ENCODE data around the gene CAMK4.

DNA sequence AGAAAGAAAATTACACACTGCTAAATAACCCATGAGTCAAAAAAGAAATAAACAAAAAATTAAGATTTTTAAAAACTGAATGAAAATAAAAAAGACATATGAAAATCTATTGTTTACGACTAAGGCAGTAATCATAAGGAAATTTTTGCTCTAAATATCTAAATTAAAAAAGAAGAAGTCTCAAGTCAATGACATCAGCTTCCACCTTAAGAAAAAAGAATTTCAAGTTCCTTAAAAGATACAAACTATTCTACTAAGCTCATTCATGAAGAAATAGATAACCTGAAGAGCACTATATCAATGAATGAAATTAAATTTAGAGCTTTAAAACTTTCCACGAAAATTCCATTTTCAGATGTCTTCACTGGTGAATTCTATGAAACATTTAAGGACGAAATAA, 303.9 kb downstream of the CAMK4 start:
- TF ChIP-seq, protein P1, sequence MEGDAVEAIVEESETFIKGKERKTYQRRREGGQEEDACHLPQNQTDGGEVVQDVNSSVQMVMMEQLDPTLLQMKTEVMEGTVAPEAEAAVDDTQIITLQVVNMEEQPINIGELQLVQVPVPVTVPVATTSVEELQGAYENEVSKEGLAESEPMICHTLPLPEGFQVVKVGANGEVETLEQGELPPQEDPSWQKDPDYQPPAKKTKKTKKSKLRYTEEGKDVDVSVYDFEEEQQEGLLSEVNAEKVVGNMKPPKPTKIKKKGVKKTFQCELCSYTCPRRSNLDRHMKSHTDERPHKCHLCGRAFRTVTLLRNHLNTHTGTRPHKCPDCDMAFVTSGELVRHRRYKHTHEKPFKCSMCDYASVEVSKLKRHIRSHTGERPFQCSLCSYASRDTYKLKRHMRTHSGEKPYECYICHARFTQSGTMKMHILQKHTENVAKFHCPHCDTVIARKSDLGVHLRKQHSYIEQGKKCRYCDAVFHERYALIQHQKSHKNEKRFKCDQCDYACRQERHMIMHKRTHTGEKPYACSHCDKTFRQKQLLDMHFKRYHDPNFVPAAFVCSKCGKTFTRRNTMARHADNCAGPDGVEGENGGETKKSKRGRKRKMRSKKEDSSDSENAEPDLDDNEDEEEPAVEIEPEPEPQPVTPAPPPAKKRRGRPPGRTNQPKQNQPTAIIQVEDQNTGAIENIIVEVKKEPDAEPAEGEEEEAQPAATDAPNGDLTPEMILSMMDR (IDR thresholded peaks at IDR 0.05; ENCODE audit: extremely low read depth in 1 of 2, insufficient read depth in 1 of 2, low read depth in 1 of 2, low read length in 2 of 2), result no peak
- no peak for TF ChIP-seq POLR2AphosphoS5 (IDR thresholded peaks at IDR 0.05; ENCODE audit: insufficient read depth, low read depth, low read length)
- TF ChIP-seq POLR2A (IDR thresholded peaks at IDR 0.05; ENCODE audit: low read depth, low read length), result no peak
